ENCODE measurements around the gene HHLA2.
"Not testable (repeated sequence)": the region's sequence is repeated elsewhere in the genome, so short reads cannot be mapped to it uniquely, and the experiment has no call there.

The HHLA2 gene

DNA sequence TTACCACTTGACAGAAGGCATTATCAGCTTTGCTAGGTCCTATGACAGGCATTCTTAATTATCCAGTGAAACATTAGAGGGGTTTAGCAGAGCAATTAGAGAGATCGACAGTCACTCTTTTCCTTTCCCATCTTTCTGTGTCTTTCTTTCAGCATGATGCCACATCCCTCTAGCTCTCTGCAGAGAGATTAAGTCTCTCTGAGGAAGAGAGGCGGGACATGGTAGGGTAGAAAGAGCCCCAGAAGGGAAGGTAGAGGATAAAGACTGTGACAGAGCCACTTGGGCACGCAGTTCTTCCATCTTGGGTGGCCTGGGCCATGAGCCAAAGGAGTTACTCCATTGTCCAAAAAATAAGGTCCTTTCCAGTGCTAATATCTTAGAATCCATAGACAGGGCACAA, 55.8 kb downstream of the HHLA2 start:
- H3K4me3 ChIP-seq (ENCODE audit: low read depth, low read length), result no peak overlapping the region
- DNase-seq (ENCODE audit: low read depth), result no peak
- TF ChIP-seq, protein P1, sequence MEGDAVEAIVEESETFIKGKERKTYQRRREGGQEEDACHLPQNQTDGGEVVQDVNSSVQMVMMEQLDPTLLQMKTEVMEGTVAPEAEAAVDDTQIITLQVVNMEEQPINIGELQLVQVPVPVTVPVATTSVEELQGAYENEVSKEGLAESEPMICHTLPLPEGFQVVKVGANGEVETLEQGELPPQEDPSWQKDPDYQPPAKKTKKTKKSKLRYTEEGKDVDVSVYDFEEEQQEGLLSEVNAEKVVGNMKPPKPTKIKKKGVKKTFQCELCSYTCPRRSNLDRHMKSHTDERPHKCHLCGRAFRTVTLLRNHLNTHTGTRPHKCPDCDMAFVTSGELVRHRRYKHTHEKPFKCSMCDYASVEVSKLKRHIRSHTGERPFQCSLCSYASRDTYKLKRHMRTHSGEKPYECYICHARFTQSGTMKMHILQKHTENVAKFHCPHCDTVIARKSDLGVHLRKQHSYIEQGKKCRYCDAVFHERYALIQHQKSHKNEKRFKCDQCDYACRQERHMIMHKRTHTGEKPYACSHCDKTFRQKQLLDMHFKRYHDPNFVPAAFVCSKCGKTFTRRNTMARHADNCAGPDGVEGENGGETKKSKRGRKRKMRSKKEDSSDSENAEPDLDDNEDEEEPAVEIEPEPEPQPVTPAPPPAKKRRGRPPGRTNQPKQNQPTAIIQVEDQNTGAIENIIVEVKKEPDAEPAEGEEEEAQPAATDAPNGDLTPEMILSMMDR (IDR thresholded peaks at IDR 0.05; ENCODE audit: control insufficient read depth, extremely low read depth, insufficient read depth), result no peak

DNA sequence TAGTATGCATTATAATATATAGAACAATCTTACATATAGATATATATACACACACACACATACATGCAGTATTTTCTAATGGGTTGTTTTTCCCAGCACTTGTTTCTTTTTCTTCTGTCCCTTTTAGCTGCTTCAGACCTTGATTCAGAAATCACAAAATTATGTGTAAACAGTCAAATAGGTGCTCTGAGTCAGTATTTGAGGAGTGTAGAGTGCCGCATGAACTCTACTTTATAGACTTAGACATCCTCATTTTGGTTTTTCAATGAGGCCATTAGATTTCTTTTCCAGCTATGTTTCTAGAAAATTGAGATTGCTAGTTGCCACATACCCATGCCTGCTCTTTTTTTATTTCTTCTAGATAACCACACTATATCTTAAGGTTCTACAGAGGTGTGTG, 58.2 kb downstream of the HHLA2 start:
- no peak overlapping the region for H3K4me3 ChIP-seq (ENCODE audit: low read depth, low read length)
- no peak for DNase-seq (ENCODE audit: low read depth)
- TF ChIP-seq, protein P1 (IDR thresholded peaks at IDR 0.05; ENCODE audit: control insufficient read depth, extremely low read depth, insufficient read depth), result no peak

DNA sequence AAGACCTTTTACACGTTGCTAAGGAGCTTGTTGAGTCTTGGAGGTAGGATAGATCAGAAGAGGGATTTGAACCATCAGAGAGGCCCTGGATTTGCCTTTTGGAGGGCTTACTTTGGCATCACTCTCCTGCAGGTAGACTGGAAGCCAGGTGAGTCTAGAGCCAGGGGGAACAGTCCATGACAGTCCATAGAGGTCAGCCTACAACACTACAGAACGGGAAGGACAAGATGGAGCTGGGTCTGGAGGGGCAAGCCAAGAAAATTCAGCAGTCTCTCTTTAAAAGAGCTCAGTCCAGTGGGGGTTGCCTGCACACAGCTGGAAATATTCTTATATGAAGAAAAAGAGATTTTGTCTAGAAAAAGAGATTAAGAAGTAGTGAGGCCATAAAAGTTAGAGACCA, 60.7 kb downstream of the HHLA2 start:
- DNase-seq (ENCODE audit: low read depth), result no peak
- TF ChIP-seq, protein P1 (IDR thresholded peaks at IDR 0.05; ENCODE audit: control insufficient read depth, extremely low read depth, insufficient read depth), result no peak
- H3K4me3 ChIP-seq (ENCODE audit: low read depth, low read length), result no peak overlapping the region

DNA sequence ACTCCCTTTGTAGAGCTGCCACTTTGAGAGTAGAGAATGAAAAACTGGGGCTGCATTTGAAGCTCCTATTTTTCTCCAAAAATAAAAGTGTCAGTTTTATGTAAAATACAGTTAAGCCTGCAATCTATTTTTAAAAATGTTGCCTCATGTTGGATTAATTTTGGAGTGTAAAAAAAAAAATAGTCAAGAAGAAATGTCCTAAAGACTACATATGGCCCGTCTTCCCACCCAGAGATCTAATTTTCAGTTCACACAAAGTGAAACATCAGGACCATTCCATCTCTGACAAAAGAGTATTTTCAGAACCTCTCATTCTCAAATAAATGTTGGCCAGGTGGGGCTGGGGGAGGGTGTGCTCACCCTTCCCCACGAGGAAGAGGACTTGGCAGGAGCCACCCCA, 62.7 kb downstream of the HHLA2 start:
- DNase-seq (ENCODE audit: low read depth), result no peak
- no peak overlapping the region for H3K4me3 ChIP-seq (ENCODE audit: low read depth, low read length)
- TF ChIP-seq, protein P1 (IDR thresholded peaks at IDR 0.05; ENCODE audit: control insufficient read depth, extremely low read depth, insufficient read depth), result no peak

DNA sequence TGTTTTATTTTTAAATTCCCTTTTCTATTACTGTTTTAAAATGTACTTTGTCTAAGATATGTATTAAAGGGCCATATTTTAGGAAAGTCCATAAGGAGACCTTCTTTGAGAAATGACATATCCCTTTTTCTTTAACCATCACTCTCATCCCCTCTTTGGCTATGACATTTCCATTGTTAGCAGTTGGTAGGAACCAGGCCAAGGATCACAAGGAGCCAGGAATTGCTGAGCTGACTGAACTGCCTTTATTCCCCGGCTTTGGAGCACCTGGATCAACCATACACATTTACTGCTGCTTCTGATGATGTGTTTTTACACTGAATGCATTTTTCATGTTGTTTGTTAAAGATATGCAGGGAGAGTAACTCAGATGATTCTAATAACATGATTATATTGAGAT, 79.7 kb downstream of the HHLA2 start:
- TF ChIP-seq, protein P1 (IDR thresholded peaks at IDR 0.05; ENCODE audit: control insufficient read depth, extremely low read depth, insufficient read depth), result no peak
- no peak overlapping the region for H3K4me3 ChIP-seq (ENCODE audit: low read depth, low read length)
- DNase-seq (ENCODE audit: low read depth), result no peak

DNA sequence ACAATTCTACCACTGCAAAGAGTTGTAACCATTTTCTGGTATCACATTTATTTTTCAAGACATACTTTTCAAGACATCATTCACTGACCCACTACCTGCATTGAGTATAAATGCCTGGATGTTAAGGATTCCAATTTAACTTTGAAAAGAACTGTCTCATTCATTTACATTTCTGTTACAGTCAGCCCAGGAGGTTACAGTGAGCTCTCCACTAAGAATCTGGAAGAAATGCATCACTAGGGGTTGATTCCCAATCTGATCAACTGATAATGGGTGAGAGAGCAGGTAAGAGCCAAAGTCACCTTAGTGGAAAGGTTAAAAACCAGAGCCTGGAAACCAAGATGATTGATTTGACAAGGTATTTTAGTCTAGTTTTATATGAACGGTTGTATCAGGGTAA, 81.0 kb downstream of the HHLA2 start:
- TF ChIP-seq, protein P1 (IDR thresholded peaks at IDR 0.05; ENCODE audit: control insufficient read depth, extremely low read depth, insufficient read depth), result no peak
- no peak overlapping the region for H3K4me3 ChIP-seq (ENCODE audit: low read depth, low read length)

DNA sequence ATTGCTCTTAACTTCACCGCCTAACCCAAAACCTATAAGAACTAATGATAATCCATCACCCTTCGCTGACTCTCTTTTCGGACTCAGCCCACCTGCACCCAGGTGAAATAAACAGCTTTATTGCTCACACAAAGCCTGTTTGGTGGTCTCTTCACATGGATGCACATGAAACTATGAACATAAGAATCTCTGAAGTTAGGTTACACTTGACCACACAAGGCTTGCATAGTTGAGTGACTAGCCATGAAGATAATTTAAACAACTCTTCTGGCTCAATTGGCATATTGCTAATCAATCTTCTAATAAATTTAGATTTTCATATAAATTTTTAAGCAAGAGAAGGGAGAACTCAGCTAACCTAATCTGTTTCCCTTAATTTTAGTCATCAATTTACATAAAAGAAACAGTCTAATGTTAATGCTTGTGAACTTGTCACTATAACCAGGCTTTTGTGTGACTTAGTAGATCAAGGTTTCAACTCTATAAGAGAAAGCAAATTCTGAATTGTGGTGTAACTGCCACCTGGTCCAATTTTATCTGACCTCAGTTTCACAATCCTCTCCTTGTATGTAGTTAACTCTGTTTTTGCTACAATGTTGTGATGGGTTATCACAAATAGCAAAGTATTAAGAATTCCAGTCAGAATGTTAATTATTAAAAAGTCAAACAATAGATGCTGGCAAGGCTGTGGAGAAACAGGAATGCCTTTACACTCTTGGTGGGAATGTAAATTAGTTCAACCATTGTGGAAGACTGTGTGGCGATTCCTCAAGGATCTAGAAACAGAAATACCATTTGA, 82.0 kb downstream of the HHLA2 start:
- H3K4me3 ChIP-seq (ENCODE audit: low read depth, low read length), result no peak overlapping the region
- TF ChIP-seq, protein P1 (IDR thresholded peaks at IDR 0.05; ENCODE audit: control insufficient read depth, extremely low read depth, insufficient read depth), result no peak
- DNase-seq (ENCODE audit: low read depth), result no peak

More for the DNA sequence above, 81.0 kb downstream of the HHLA2 start:
- DNase-seq (ENCODE audit: low read depth), result no peak

DNA sequence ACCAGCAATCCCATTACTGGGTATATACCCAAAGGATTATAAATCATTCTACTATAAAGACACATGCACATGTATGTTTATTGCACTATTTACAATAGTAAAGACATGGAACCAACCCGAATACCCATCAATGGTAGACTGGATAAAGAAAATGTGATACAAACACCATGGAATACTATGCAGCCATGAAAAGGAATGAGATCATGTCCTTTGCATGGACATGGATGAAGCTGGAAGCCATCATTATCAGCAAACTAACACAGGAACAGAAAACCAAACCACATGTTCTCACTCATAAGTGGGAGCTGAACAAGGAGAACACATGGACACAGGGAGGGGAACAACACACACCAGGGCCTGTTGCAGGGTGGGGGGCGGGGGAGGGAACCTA, 82.6 kb downstream of the HHLA2 start:
- not testable (repeated sequence) for DNase-seq (ENCODE audit: low read depth); H3K4me3 ChIP-seq (ENCODE audit: low read depth, low read length)
